ENCODE results near the gene CDR2. TPM values are rescaled to one million over a fixed set of nuclear protein-coding genes. Genes with fewer than 3 reads are reported as not detected.
"Not testable (repeated sequence)": the region's sequence is repeated elsewhere in the genome, so short reads cannot be mapped to it uniquely, and the experiment has no call there.

The CDR2 gene
- total and polyA plus RNA-seq, 9 of the 15 experiments (the other 6 are each of a cell fraction or from before 2014, with no cell fraction given): 4.6 to 30.3 (median 19.9) TPM

DNA sequence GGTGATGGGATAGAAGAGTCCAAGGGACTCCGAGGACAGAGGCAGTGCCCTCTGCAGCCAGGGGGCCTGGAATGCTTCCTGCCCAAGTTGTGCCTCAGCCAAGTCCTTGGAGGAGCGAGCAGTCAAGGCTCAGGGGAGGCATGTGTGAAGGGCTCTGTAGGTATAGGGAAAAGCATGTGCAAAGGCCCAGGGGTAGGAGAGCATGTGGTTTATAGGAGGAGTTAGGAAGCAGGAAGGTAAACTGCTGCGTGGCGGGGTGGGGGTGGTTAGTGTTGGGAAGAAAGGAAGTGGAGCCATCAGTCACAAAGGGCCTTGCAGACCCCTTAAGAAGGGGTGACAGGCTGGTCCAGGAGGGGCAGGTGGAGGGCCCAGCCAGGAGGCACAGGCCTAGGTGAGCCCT is 70.0 kb downstream of the CDR2 start:
- POLR2A ChIA-PET: no interaction called here
- Histone ChIP-seq H3K27ac (ENCODE audit: extremely low read depth, low read depth, low read length) (no peak overlapping the region), H3K27me3 (ENCODE audit: control insufficient read depth in 2 of 2, insufficient read depth in 2 of 2, low read length in 2 of 2) (no peaks in the 10 kb centered on the region), H3K4me3 (no peak overlapping the region), H4K20me1 (replicated peaks; ENCODE audit: control insufficient read depth, insufficient read depth, low read length) (peaks cover 44% of the 10 kb centered on the region), H3K36me3 (ENCODE audit: control insufficient read depth, insufficient read depth, low read length) (peaks cover 98% of the 10 kb centered on the region), H3K9me1 (ENCODE audit: control insufficient read depth, insufficient read depth, low read length) (peaks cover 4% of the 10 kb centered on the region), H2AFZ (ENCODE audit: low read depth, low read length) (no peak overlapping the region), H3K4me2 (ENCODE audit: insufficient read depth, low read length) (no peak overlapping the region), H3K9me3 (replicated peaks; ENCODE audit: control insufficient read depth, insufficient read depth, low read depth, low read length) (no peaks in the 10 kb centered on the region), H3K4me1 (replicated peaks in 1 of 2; ENCODE audit: control insufficient read depth in 2 of 2, insufficient read depth in 2 of 2, low read length in 2 of 2) (peaks cover 5% of the 10 kb centered on the region in 2 experiments; a peak in 2 of 5 replicates), H3K9ac (ENCODE audit: insufficient read depth in 1 of 2, low read depth in 2 of 2, low read length in 2 of 2) (no peak overlapping the region), H3K79me2 (ENCODE audit: control insufficient read depth, insufficient read depth, low read length) (peaks cover 55% of the 10 kb centered on the region)
- DNase-seq (ENCODE audit: extremely low read depth in 1 of 4, low spot score in 3 of 4): peak in 1 of 4 experiments; percentile 10
- CTCF ChIA-PET (ENCODE audit: low intra/inter-chr PET ratio): no interaction called here
- no peak for FAIRE-seq
- in situ Hi-C loops (cut with MboI) (no loop called here), intact Hi-C loops (cut with micrococcal nuclease) (no loop called here)
- TF ChIP-seq POLR2A (conservative IDR thresholded peaks at IDR 0.05) (0 out of 2 replicates have a peak, but pooled peaks have one; percentile 27), HDAC2 (IDR thresholded peaks at IDR 0.05) (no peak)
- no peak for ATAC-seq
- WGBS (ENCODE audit: insufficient coverage, low coverage, missing lambda C conversion rate): 94% methylated on average over 4 of the region's 4 CpGs
- BruUV-seq (replicated peaks): no TSS peak

DNA sequence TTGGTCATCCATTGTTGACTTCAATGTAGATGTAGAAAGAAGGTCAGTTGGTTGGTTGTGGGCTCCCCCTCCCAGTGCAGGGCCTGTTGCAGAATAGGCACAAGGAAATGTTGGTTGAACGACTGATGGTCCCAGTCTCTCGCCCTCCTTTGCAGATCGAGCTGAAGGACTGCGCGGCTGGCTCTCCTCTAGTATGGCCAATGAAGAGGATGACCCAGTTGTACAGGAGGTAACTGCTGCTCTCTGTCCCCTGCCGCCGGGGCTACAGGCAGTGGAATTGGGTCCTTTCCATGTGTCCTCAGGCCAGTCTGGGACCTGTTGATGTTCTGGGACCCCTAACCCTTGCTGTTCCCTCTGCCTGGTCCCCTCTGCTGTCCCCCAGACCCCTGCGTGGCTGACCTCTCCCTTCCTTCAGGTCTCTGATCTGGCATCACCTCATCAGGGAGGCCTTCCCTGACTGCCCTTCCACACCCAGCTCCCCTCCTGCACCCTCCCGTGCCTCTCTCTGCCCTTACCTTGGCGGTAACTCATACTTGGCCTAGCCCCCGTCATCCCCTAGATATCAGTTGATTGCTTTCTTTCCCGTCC is 71.5 kb downstream of the CDR2 start:
- H3K4me1 ChIP-seq (replicated peaks in 1 of 2; ENCODE audit: control insufficient read depth in 2 of 2, insufficient read depth in 2 of 2, low read length in 2 of 2): peaks cover 9 to 10% of the 10 kb centered on the region in 2 experiments; a peak in 4 of 5 replicates
- TF ChIP-seq TAL1 (IDR thresholded peaks at IDR 0.05) (no peak), SIN3B (IDR thresholded peaks at IDR 0.05; ENCODE audit: low read depth) (no peak), RNF2 (IDR thresholded peaks at IDR 0.05) (no peak), PTTG1 (tag; IDR thresholded peaks at IDR 0.05; ENCODE audit: low read depth) (no peak), THRAP3 (IDR thresholded peaks at IDR 0.05; ENCODE audit: borderline replicate concordance) (no peak), TOE1 (IDR thresholded peaks at IDR 0.05; ENCODE audit: borderline replicate concordance) (no peak), TOE1 (CRISPR knock-in tag; IDR thresholded peaks at IDR 0.05; ENCODE audit: borderline replicate concordance, low read depth) (no peak), ZZZ3 (IDR thresholded peaks at IDR 0.05) (no peak), SMARCE1 (IDR thresholded peaks at IDR 0.05) (no peak), DDX20 (tag; IDR thresholded peaks at IDR 0.05; ENCODE audit: low read depth) (no peak)
- ChIA-PET CTCF (ENCODE audit: low intra/inter-chr PET ratio) (no interaction called here), POLR2A (interaction anchor here (0.5 kb wide), 1 partner anchor 25 kb away, joined by 3 read pairs; no protein-coding TSS in a partner anchor)
- DNase-seq (ENCODE audit: extremely low read depth in 1 of 4, low spot score in 3 of 4) (no peak), FAIRE-seq (no peak), ATAC-seq (no peak)
- no peak overlapping the region for H3K4me2 ChIP-seq (ENCODE audit: insufficient read depth, low read length)
- peaks cover 71% of the 10 kb centered on the region for H3K79me2 ChIP-seq (ENCODE audit: control insufficient read depth, insufficient read depth, low read length)
- no peak overlapping the region for H3K4me3 ChIP-seq
- H3K27me3 ChIP-seq (ENCODE audit: control insufficient read depth in 2 of 2, insufficient read depth in 2 of 2, low read length in 2 of 2): no peaks in the 10 kb centered on the region
- H3K27ac ChIP-seq (ENCODE audit: extremely low read depth, low read depth, low read length): no peak overlapping the region
- H3K36me3 ChIP-seq (ENCODE audit: control insufficient read depth, insufficient read depth, low read length): peaks cover 90% of the 10 kb centered on the region
- no TSS peak for BruUV-seq (replicated peaks)
- H4K20me1 ChIP-seq (replicated peaks; ENCODE audit: control insufficient read depth, insufficient read depth, low read length): peaks cover 47% of the 10 kb centered on the region
- in situ Hi-C loops (cut with MboI): no loop called here
- intact Hi-C loops (cut with micrococcal nuclease): no loop called here
- H3K9ac ChIP-seq (ENCODE audit: insufficient read depth in 1 of 2, low read depth in 2 of 2, low read length in 2 of 2): 0 out of 4 replicates have a peak overlapping the region, but pooled peaks of 1 of the 2 experiments have one; percentile 70
- no peak overlapping the region for H2AFZ ChIP-seq (ENCODE audit: low read depth, low read length)
- peaks cover 4% of the 10 kb centered on the region for H3K9me1 ChIP-seq (ENCODE audit: control insufficient read depth, insufficient read depth, low read length)
- H3K9me3 ChIP-seq (replicated peaks; ENCODE audit: control insufficient read depth, insufficient read depth, low read depth, low read length): no peaks in the 10 kb centered on the region
- 92% methylated on average over 10 of the region's 12 CpGs for WGBS (ENCODE audit: insufficient coverage, low coverage, missing lambda C conversion rate)

DNA sequence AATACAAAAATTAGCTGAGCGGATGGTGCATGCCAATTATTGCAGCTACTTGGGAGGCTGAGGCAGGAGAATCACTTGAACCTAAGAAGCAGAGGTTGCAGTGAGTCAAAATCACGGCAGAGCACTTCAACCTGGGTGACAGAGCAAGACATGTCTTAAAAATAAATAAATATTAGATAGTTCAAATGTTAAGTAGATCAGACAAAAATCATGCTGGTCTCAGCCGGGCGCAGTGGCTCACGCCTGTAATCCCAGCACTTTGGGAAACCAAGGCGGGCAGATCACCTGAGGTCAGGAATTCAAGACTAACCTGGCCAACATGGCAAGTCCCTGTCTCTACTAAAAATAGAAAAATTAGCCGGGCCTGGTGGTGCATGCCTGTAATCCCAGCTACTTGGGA is 73.0 kb downstream of the CDR2 start:
- POLR2A ChIA-PET: interaction anchor here (0.5 kb wide), 1 partner anchor 1248 kb away, joined by 3 read pairs; no protein-coding TSS in a partner anchor
- H3K4me2 ChIP-seq (ENCODE audit: insufficient read depth, low read length); H3K9me3 ChIP-seq (replicated peaks; ENCODE audit: control insufficient read depth, insufficient read depth, low read depth, low read length); in situ Hi-C loops (cut with MboI); H3K4me3 ChIP-seq; H3K27me3 ChIP-seq (ENCODE audit: control insufficient read depth in 2 of 2, insufficient read depth in 2 of 2, low read length in 2 of 2); CTCF ChIA-PET (ENCODE audit: low intra/inter-chr PET ratio); H3K27ac ChIP-seq (ENCODE audit: extremely low read depth, low read depth, low read length); H3K9ac ChIP-seq (ENCODE audit: insufficient read depth in 1 of 2, low read depth in 2 of 2, low read length in 2 of 2); FAIRE-seq; intact Hi-C loops (cut with micrococcal nuclease); H3K9me1 ChIP-seq (ENCODE audit: control insufficient read depth, insufficient read depth, low read length); DNase-seq (ENCODE audit: extremely low read depth in 1 of 4, low spot score in 3 of 4); ATAC-seq; BruUV-seq (replicated peaks); H2AFZ ChIP-seq (ENCODE audit: low read depth, low read length): not testable (repeated sequence)
- Histone ChIP-seq H4K20me1 (replicated peaks; ENCODE audit: control insufficient read depth, insufficient read depth, low read length) (peaks cover 45% of the 10 kb centered on the region), H3K79me2 (ENCODE audit: control insufficient read depth, insufficient read depth, low read length) (peaks cover 74% of the 10 kb centered on the region), H3K4me1 (replicated peaks in 1 of 2; ENCODE audit: control insufficient read depth in 2 of 2, insufficient read depth in 2 of 2, low read length in 2 of 2) (peaks cover 10 to 15% of the 10 kb centered on the region in 2 experiments; a peak in 4 of 5 replicates), H3K36me3 (ENCODE audit: control insufficient read depth, insufficient read depth, low read length) (peaks cover 75% of the 10 kb centered on the region)
- 97% methylated on average over 7 of the region's 7 CpGs for WGBS (ENCODE audit: insufficient coverage, low coverage, missing lambda C conversion rate)
